Umbilical cord (tissue), 2 donors: Measurements from ENCODE around the gene AHR. TPM values are rescaled to one million over a fixed set of nuclear protein-coding genes. Genes with fewer than 3 reads are reported as not detected.
A peak's percentile ranks its signal among the peaks of the same experiment; 100 is the strongest.
"Not testable (repeated sequence)": the region's sequence is repeated elsewhere in the genome, so short reads cannot be mapped to it uniquely, and the experiment has no call there.

Source experiments
- DNase-seq: peaks from one replicate; pipeline ENCODE4 v3.0.0-alpha.2; 2015; ENCODE audit warnings: low spot score
- total RNA-seq: library from RNA; depleted of rRNA; stranded (reverse); fragments of >200 nt; gene quantifications from one replicate; pipeline ENCODE4 v1.2.3, GENCODE V29; 2014; ENCODE audit warnings: low replicate concordance; ENCODE audit not compliant: insufficient read depth

Gene AHR
- total RNA-seq, 1 donor from 2014 or later: 136 TPM

DNA sequence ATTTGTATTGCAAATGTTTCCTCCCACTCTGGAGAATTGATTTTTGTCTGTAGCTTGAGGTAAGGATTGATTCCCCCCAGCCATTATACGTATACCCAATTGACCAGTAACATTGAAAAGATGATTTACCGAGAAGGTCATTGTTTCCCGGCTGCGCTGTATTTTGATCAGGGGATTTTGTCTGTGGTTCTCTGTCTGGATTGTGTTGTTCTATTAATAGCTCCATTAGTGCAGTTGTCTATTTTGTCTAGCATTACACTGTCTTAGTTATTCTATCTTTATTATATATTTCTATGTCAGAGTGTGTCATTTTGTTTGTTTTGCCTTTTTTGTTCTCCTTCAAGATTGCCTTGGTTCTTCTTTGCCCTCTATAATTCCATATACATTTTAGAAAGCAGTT is 37.7 kb downstream of the AHR start:
- no peak for DNase-seq

- no peak for DNase-seq
Observed at GRCh38 chr7:17339139-17339538, 40.7 kb downstream of the AHR start.

DNA sequence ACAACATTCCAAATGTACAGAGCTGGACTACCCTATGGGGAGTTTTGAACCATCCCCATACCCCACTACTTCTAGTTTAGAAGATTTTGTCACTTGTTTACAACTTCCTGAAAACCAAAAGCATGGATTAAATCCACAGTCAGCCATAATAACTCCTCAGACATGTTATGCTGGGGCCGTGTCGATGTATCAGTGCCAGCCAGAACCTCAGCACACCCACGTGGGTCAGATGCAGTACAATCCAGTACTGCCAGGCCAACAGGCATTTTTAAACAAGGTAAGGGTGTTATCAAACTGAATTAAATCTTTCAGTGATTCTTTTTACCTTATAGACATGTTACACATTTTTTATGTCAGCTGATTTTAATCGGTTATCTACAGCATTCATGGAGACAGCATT is 41.5 kb downstream of the AHR start:
- no peak for DNase-seq

- DNase-seq: no peak
Observed at GRCh38 chr7:17340655-17341054, 42.2 kb downstream of the AHR start.

GRCh38 chr7:17342756-17343155 is 44.3 kb downstream of the AHR start:
- no peak for DNase-seq

DNA sequence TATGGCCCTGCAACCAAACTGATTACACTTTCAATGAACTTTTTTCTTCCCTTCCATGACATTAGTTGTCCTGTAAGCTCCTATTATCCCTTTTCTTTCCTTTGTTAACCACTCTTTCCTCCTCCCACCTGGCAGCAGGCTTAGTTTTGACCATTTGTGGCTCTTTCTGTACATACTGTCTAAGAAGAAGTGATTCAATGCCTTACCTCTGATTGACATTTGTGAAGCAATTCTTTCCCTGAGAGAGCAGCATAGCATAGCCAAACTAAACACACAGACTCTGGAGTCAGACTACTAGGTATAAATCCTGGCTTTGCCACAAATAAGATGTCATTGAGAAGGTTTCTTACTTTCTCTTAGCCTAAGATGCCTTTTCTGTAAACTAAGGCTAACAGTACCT is 48.9 kb downstream of the AHR start:
- DNase-seq: no peak

GRCh38 chr7:17348932-17349331 is 50.5 kb downstream of the AHR start:
- DNase-seq: not testable (repeated sequence)

- not testable (repeated sequence) for DNase-seq
Observed at GRCh38 chr7:17350321-17350720, 51.9 kb downstream of the AHR start.

GRCh38 chr7:17353650-17354419 is 55.4 kb downstream of the AHR start:
- DNase-seq: not testable (repeated sequence)

GRCh38 chr7:17354473-17354872 is 56.0 kb downstream of the AHR start:
- no peak for DNase-seq

DNA sequence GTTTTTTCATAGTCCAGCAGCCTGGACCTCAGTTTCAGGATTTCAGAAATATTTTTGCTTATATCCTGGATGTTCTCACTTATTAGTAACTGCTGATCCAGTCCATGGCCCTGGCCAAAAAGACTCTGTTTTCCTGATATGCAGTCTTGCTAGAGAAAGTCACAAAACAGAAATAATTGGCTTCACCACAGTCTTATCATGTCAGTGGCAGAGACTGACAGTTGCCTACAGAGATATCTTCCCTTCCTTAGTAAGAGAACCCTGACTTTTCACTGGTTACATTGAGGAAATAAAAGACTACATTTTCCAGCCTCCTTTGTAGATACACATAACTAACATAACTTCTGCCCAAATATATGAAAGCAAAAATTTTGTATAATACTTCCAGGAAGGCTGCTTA is 56.6 kb downstream of the AHR start:
- no peak for DNase-seq

- DNase-seq: no peak
Observed at GRCh38 chr7:17357952-17358351, 59.5 kb downstream of the AHR start.

DNA sequence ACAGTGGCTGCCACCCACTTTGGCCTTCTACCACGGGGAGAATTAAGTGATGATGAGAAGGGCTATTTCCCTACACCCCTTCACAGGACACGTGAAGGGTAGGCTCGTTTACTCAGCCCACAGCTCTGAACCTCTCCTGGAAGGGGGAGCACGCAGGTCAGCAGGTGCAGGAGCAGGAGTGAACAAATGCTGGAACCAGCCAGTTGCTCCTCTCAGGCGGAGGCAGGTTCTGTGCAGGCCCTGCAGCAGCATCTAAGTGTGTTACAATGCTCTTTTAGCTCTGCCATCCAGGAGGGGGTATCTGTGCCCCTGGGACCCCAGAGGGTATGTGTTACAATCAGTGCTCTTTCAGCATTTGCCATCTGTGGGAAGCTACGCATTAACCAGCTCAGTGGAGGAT is 61.2 kb downstream of the AHR start:
- no peak for DNase-seq

DNA sequence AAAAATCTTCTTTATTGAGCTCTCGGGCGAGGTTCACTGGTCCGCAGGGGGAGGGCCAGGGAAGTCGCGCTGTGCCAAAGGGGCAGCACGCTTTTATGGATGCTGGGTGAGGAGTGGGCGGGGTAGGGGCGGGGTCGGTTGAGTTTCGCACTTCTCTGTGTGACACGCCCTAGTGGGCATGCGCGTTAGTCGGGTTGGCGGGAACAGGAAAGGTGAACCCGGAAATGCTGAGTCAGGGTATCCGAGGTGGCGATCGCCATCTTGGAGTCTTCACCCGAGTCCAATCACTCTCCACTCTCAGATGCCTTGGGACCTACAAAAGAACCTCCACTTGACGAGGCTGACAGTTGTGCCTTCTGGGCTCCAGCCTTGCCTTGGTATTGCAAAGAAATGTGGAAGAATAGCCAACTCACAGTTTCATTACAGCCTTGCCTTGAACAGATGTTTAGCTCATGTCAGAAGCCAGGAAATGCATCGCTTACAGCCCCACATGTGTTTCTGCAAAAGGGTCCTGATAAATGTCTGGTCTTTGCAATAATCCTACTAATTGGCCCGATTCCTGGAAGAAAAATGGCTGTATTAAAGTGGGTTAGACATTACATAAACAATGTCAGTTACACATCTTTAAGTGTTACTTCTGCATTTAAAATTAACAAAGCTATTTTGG is 64.1 kb downstream of the AHR start:
- peak; percentile 83 for DNase-seq

- peak; percentile 93 for DNase-seq
Observed at GRCh38 chr7:17364671-17365070, 66.2 kb downstream of the AHR start.

GRCh38 chr7:17365775-17366174 is 67.3 kb downstream of the AHR start:
- DNase-seq: no peak

DNA sequence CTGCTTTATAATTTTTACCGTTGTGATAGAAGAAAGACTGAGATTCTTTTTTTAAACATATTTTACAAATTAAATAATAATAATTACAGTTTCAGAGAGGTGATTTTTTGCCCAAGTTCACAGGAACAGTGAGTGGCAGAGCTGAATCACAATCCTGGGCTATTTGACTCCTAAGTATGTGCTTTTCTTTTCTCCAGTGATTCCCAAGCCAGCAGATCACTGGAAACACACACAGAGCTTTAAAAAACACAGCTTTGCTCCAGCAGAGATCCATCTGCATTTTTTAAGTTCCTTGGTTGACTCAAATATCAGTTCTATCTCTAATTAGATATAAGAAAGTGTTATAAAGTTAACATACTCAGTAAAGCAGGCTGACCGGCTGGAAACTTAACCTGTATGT is 69.0 kb downstream of the AHR start:
- peak; percentile 63 for DNase-seq

GRCh38 chr7:17368856-17369524 is 70.5 kb downstream of the AHR start:
- no peak for DNase-seq

DNA sequence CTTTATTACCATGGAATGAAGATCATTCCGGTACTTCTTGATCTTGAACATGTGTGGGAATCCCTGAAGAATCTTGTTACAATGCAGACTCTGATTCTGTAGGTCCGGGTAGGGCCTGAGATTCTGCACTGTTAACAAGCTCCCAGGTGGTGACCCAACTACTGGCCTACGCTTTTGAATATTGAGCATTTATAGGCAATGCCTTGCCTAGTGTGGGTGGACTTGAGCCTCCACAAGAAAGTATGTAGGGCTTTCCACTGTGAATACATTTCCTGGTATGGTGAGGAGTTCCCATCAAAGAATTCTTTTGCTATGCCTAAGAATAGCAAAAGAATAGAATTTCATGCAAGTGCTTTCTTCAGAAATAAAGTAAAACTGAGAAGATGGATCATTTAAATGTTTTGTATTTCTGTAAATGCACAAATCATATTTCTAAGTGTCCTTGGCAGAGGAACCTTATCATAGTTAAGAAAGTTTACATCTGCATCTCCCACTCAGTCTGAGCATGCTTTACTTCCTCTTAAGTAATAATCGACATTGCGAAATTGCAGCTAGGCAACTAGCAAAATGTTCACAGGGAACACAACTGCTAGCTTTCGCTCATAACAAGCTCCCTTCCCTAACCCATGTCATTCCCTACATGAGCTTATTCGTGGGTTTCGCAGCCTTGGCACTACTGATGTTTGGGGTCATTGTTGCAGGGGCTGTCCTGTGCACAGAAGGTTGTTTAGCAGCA is 71.4 kb downstream of the AHR start:
- DNase-seq: peak; percentile 92

GRCh38 chr7:17370901-17371585 is 72.6 kb downstream of the AHR start:
- no peak for DNase-seq
